Erythroblast (primary cell): ENCODE results near the gene TUBA8.

ENCODE experiments used
- GATA1 ChIP-seq: IDR thresholded peaks from 2 replicates; pipeline ENCODE4 v1.6.1; 2011; ENCODE audit warnings: low read depth, mild to moderate bottlenecking, control low read depth, low read length, moderate library complexity
- POLR2A ChIP-seq: IDR thresholded peaks from 2 replicates; pipeline ENCODE4 v1.6.1; 2011; ENCODE audit warnings: mild to moderate bottlenecking, low read length

DNA sequence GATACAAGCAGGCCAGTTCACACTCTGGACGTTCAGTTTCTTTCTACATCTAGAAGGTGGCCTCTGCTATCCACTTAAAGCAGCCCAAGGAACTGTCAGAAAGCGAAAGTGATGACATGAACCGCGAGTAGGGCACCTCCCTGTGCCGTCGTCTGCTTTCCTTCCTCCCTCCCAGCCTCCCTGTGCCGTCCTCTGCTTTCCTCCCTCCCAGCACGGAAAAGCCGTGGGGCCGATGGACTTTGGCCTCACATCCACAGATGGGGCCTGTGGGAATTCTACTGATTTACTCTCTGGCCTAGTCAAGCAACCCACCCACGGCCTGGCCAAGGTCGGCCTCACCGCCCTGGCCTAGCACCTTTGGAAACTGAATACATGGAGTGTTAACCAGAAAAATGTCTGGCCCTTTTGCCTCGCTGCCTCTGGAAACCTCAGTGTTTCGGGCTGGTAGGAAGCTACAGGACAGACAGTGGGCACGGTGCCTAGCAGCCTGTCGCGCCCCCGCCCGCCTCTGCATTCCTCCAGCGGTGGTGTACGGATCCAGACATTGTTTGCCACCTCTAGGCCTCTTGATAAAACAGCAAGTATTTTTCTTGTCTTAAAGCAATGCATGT, 18.6 kb upstream of the TUBA8 start:
- TF ChIP-seq POLR2A (no peak), GATA1 (no peak)
